HG03108 (cell line): ENCODE data around the gene AFAP1L2.
"Not testable (repeated sequence)": the region's sequence is repeated elsewhere in the genome, so short reads cannot be mapped to it uniquely, and the experiment has no call there.

Source experiments
- ATAC-seq: cut with Tn5 transposase; IDR thresholded peaks from one replicate; pipeline ENCODE4 v1.9.1; 2021; ENCODE audit warnings: moderate library complexity; ENCODE audit not compliant: unreplicated experiment

Gene AFAP1L2

GRCh38 chr10:114363745-114364454 lies 40.4 kb downstream of the AFAP1L2 start:
- ATAC-seq = no peak

GRCh38 chr10:114362826-114363355 lies 41.4 kb downstream of the AFAP1L2 start:
- ATAC-seq = no peak

GRCh38 chr10:114359953-114360345 lies 44.4 kb downstream of the AFAP1L2 start:
- ATAC-seq = no peak

GRCh38 chr10:114359041-114359952 lies 45.0 kb downstream of the AFAP1L2 start:
- ATAC-seq = no peak

- no peak for ATAC-seq
Measured at GRCh38 chr10:114357515-114357996, 46.7 kb downstream of the AFAP1L2 start.

DNA sequence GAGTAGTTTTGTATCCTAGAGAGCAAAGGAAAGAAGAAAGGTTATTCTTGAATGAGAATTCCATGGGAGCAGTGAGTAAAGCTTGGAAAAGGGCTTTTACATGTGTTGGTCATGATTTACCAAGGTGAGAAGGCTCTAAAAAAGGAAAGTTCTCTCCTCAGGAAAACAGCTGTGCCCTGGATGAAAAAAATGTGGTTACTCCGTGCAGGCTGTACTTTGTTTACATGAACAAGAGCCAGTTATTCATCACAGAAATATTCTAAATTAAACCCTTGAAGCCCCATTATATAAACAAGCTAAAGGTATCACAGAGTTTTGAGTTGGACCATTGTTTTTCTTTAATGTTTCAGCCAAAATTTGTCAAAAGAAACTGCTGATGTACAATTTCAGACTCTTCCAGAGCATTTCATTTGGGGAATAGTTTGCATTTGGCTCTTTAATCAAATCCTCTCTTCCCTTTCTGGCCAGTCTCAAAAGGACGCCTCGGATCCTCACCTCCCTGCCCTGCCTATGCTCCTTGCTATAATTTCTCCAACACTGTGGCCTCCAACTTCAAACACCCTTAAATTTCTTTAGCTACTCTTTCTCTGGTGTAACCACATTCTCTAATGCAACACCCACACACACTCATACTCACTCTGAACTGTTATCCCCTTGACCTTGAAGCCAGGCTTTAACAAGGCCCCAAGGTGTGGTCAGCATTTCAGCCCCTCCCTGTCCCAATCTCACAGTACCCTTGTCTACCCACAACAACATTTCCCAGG lies 47.4 kb downstream of the AFAP1L2 start:
- no peak for ATAC-seq

- ATAC-seq = no peak
Measured at GRCh38 chr10:114356126-114356525, 48.2 kb downstream of the AFAP1L2 start.

GRCh38 chr10:114353383-114353782 lies 50.9 kb downstream of the AFAP1L2 start:
- ATAC-seq = no peak

DNA sequence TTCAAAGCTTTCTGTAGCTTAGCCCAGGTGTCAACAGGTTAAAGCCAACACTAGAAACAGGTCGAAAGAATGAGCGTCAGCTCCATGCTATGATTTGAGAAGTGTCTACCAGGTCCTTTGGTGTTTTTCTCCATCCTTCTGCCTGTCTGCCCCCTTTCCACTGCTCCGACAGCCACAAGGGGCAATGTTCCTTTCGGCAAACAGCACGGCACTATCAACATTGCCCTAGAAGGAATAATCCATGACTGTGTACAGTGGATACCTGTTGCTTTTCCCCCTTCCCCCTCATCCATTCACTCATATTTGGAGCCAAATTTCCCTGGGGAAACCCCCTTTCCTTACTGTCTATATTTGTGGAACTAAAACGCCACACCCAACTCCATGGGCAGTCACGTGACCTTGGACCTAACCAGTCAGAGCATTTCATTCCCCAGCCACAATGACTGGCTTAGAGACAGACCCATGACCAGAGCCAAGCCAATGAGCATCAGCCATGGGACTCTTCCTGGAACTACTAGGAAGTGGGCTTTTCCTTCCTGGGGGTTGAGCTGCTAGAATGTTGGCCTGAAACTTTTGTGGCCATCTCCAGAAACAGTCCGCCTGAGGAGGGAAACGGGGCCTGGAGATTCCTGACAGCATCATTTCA lies 51.5 kb downstream of the AFAP1L2 start:
- ATAC-seq = no peak

DNA sequence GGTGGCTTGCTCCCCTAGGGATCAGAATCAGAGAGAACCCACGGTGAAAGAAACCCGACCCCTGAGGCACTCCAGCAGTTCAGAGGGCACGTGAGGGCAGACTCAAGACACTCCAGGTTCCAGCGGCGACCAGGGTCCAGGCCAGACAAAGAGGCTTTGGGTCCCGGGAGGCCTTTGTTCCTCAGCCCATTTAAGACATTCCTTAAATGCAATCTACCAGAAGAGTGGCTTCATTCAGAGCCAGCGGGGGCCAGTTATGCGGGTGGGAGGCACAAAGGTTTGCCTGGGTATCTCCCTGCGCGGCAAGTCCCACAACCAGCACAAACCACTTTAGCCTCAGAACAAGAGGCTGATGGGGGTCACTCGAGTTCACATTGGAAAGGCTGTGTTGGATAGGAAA lies 53.6 kb downstream of the AFAP1L2 start:
- no peak for ATAC-seq

DNA sequence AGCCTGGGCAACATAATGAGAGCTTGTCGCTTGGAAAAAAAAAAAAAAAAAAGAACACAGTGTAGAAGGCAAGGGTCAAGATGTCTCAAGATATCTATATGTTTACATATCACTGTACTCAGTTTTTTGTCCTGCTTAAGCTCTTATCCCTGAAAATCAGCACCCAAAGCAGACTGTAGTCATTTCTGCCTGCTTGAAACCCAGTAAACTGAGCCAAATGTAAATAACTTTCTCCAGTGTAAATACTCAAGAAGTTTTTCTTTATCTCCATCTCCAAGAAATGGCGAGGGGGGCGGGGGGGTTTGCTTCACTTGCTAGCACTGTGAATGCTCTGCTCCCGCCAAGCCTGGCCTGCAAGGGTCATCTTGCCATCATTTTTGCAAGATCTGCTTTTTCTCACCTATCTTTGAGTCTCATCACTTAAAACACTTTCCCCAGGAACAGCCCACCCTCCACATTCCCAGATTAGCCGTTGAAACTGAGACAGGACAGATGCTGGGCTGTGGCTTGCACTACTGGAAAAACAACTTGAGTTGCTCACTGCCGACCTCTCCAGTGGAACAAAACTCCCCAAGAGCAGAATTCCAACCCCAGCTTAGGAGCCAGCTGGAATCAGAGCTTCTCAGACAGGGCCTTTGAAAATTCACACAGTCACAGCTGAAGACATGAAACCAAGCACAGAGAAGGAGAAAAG lies 54.6 kb downstream of the AFAP1L2 start:
- ATAC-seq = no peak

GRCh38 chr10:114349071-114349470 lies 55.2 kb downstream of the AFAP1L2 start:
- not testable (repeated sequence) for ATAC-seq

GRCh38 chr10:114347791-114348190 lies 56.5 kb downstream of the AFAP1L2 start:
- ATAC-seq = no peak

- no peak for ATAC-seq
Measured at GRCh38 chr10:114347241-114347640, 57.1 kb downstream of the AFAP1L2 start.

GRCh38 chr10:114346176-114347031 lies 57.9 kb downstream of the AFAP1L2 start:
- no peak for ATAC-seq

- no peak for ATAC-seq
Measured at GRCh38 chr10:114345701-114346100, 58.6 kb downstream of the AFAP1L2 start.

DNA sequence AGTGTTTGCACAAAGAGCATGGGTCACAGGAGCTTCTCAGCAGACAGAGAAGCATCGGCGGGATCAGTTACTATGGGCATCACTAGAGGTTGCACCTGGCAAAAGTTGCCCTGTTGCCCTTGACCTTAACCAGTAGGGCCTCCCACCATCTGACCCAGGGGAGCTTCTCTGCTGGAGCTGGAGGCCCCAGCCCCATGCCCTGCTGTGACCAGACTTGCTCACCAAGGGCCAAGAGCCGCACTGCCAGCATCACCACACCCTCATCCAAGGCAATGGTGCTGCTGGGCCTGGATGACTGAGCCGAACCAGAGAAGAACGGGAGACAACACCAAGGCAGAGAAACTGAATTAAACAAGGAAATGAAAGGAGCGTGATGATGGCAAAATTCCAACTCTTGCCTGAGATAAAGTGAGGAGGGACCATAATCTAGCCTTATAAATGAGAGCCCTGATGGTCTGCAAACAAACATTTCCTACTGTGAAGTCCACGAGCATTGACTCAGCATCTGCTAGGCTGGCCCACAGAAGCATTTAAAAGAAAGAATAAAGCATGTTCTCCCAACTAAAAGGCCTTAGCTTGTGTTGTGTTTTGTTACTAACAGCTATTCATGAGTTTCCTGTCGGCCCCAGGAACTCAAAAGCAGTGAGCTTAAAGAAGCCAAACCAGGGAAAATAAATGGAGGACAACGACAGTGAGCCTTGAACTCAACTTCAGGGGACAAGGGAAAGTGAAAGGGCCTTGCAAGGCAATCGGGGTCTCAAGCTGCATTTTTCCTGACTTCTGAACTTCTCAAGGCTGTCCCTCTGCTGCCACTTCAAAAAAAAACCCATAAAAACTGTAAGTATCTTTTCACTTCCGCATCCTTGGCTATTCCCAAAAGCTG lies 60.4 kb downstream of the AFAP1L2 start:
- no peak for ATAC-seq

DNA sequence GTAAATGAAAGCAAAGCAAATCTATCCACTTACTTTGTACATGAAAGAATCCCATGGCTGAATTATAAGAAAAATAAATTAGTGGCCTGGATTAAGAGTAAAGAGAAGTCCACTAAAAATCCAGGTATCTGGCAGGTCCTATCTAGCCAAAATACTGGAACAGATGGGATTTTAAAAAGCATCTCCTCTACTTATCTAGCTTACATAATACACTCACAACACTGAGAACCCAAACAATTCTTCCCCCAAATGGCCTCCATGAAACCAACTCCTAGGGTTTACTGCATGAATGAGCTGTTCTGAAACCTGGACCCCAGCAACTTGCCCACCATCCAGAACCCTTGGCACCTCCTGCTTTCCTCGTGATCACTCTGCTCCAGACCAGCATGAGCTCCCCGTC lies 61.3 kb downstream of the AFAP1L2 start:
- ATAC-seq = no peak
